ENCODE results near the gene DCTN3. TPM values are rescaled to one million over a fixed set of nuclear protein-coding genes. Genes with fewer than 3 reads are reported as not detected.

Gene DCTN3
- total and polyA plus RNA-seq, 9 of the 15 experiments (the other 6 are each of a cell fraction or from before 2014, with no cell fraction given): 11.0 to 51.0 (median 41.9) TPM

DNA sequence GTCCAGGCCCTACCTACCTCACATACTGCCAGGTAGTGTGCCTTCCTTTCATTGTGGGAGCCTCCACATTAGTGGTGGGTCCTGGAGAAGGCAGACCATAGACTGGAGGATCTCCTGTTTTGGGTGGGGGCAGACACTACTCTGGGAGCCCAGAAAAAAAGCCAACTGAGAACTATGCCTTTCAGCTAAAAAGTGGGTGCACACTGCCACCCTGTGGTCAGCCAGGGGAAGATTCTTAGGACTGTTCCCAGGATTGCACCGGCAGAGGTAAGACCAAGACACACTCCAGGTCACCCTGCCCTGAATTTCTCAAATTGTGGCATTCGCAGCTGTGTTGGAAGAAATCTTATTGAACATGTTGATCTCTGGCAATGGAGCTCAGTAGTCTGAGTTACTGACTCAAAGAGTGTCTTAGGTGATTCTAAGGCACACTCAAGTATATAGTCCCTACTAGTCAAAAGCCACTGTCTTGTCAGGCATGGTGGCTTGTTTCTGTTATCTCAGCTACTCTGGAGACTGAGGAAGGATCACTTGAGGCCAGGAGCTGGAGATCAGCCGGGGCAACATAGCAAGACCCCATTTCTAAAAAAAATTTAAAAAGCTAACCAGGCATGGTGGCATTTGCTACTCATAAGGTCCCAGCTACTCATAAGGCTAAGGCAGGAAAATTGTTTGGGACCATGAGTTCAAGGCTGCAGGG, 13.7 kb upstream of the DCTN3 start:
- BruUV-seq (replicated peaks): no TSS peak
- intact Hi-C loops (cut with micrococcal nuclease) (no loop called here), in situ Hi-C loops (cut with MboI) (no loop called here)
- no peak overlapping the region for H2AFZ ChIP-seq (ENCODE audit: low read depth, low read length)
- H3K9ac ChIP-seq (ENCODE audit: insufficient read depth in 1 of 2, low read depth in 2 of 2, low read length in 2 of 2): no peak overlapping the region
- H3K27me3 ChIP-seq (ENCODE audit: control insufficient read depth in 2 of 2, insufficient read depth in 2 of 2, low read length in 2 of 2): peaks cover 4 to 17% of the 10 kb centered on the region in 2 experiments; a peak in 4 of 5 replicates
- peak; percentile 57 to 75 (median 67) for DNase-seq (ENCODE audit: extremely low read depth in 1 of 4, low spot score in 3 of 4)
- 7% methylated on average over 3 of the region's 3 CpGs for WGBS (ENCODE audit: insufficient coverage, low coverage, missing lambda C conversion rate)
- H3K4me2 ChIP-seq (ENCODE audit: insufficient read depth, low read length): no peak overlapping the region
- no peak overlapping the region for H3K4me3 ChIP-seq
- no peak overlapping the region for H3K27ac ChIP-seq (ENCODE audit: extremely low read depth, low read depth, low read length)
- peaks cover 18% of the 10 kb centered on the region for H3K79me2 ChIP-seq (ENCODE audit: control insufficient read depth, insufficient read depth, low read length)
- H3K36me3 ChIP-seq (ENCODE audit: control insufficient read depth, insufficient read depth, low read length): peaks cover 14% of the 10 kb centered on the region; the same call in 1 of the 3 replicates
- FAIRE-seq: peak; percentile 93
- H3K4me1 ChIP-seq (replicated peaks in 1 of 2; ENCODE audit: control insufficient read depth in 2 of 2, insufficient read depth in 2 of 2, low read length in 2 of 2): peaks cover 5 to 27% of the 10 kb centered on the region in 2 experiments; a peak in 4 of 5 replicates
- CTCF ChIA-PET (ENCODE audit: low intra/inter-chr PET ratio): interaction anchor here (1.2 to 1.5 kb wide), 3 partner anchors 21 to 302 kb away, joined by 3 to 11 read pairs (median 7); no protein-coding TSS in a partner anchor
- POLR2A ChIA-PET: interaction anchor here (0.6 to 1.2 kb wide), 5 partner anchors 15 to 230 kb away, joined by 3 read pairs; partner anchors contain the start of gene IL11RA
- ATAC-seq: peak; percentile 78
- no peaks in the 10 kb centered on the region for H3K9me3 ChIP-seq (replicated peaks; ENCODE audit: control insufficient read depth, insufficient read depth, low read depth, low read length)
- 0 out of 2 replicates have a peak, but pooled peaks cover 4% of the 10 kb centered on the region for H4K20me1 ChIP-seq (replicated peaks; ENCODE audit: control insufficient read depth, insufficient read depth, low read length)
- H3K9me1 ChIP-seq (ENCODE audit: control insufficient read depth, insufficient read depth, low read length): no peaks in the 10 kb centered on the region
- TF ChIP-seq RBM25 (IDR thresholded peaks at IDR 0.05; ENCODE audit: low read depth, low read length, severe bottlenecking) (peak; percentile 45), NONO (IDR thresholded peaks at IDR 0.05; ENCODE audit: low read depth in 2 of 2, low read length in 1 of 2) (no peak), ADNP (tag; IDR thresholded peaks at IDR 0.05) (no peak), MYC (IDR thresholded peaks at IDR 0.05; ENCODE audit: low read depth, low read length) (no peak), MYC (CRISPR knock-in tag; IDR thresholded peaks at IDR 0.05; ENCODE audit: borderline replicate concordance, low read depth) (no peak), RBM22 (IDR thresholded peaks at IDR 0.05; ENCODE audit: low read depth, low read length, poor library complexity, severe bottlenecking) (no peak), PHTF2 (CRISPR knock-in tag; IDR thresholded peaks at IDR 0.05) (no peak), PTBP1 (IDR thresholded peaks at IDR 0.05; ENCODE audit: low read depth, low read length) (no peak), KLF10 (CRISPR knock-in tag; IDR thresholded peaks at IDR 0.05) (no peak), ZNF384 (IDR thresholded peaks at IDR 0.05; ENCODE audit: low read depth, low read length) (peak; percentile 67; the same call in 1 of the 2 replicates), BCL6 (CRISPR knock-in tag; IDR thresholded peaks at IDR 0.05) (no peak), TGIF2 (CRISPR knock-in tag; IDR thresholded peaks at IDR 0.05) (no peak), TAL1 (IDR thresholded peaks at IDR 0.05) (no peak), CSDE1 (IDR thresholded peaks at IDR 0.05) (no peak), SMARCA4 (IDR thresholded peaks at IDR 0.05) (no peak), XRCC5 (IDR thresholded peaks at IDR 0.05; ENCODE audit: low read depth, low read length) (0 out of 2 replicates have a peak, but pooled peaks have one; percentile 40), ZKSCAN3 (CRISPR knock-in tag; IDR thresholded peaks at IDR 0.05) (no peak), SMC3 (conservative IDR thresholded peaks at IDR 0.05; ENCODE audit: insufficient read depth, low read depth, low read length) (peak; percentile 46; the same call in 1 of the 2 replicates)
- TF ChIP-seq, protein P1, sequence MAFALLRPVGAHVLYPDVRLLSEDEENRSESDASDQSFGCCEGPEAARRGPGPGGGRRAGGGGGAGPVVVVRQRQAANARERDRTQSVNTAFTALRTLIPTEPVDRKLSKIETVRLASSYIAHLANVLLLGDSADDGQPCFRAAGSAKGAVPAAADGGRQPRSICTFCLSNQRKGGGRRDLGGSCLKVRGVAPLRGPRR (CRISPR knock-in tag; IDR thresholded peaks at IDR 0.05): no peak
- TF ChIP-seq, protein P2, sequence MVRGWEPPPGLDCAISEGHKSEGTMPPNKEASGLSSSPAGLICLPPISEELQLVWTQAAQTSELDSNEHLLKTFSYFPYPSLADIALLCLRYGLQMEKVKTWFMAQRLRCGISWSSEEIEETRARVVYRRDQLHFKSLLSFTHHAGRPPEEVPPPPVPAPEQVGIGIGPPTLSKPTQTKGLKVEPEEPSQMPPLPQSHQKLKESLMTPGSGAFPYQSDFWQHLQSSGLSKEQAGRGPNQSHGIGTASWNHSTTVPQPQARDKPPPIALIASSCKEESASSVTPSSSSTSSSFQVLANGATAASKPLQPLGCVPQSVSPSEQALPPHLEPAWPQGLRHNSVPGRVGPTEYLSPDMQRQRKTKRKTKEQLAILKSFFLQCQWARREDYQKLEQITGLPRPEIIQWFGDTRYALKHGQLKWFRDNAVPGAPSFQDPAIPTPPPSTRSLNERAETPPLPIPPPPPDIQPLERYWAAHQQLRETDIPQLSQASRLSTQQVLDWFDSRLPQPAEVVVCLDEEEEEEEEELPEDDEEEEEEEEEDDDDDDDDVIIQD (CRISPR knock-in tag; IDR thresholded peaks at IDR 0.05): no peak
- TF ChIP-seq, protein P3, sequence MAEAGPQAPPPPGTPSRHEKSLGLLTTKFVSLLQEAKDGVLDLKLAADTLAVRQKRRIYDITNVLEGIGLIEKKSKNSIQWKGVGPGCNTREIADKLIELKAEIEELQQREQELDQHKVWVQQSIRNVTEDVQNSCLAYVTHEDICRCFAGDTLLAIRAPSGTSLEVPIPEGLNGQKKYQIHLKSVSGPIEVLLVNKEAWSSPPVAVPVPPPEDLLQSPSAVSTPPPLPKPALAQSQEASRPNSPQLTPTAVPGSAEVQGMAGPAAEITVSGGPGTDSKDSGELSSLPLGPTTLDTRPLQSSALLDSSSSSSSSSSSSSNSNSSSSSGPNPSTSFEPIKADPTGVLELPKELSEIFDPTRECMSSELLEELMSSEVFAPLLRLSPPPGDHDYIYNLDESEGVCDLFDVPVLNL (CRISPR knock-in tag; IDR thresholded peaks at IDR 0.05; ENCODE audit: low read depth): no peak

Measured in K562 (cell line).